Mesothelial cell of epicardium (in vitro differentiated cells): ENCODE results near the gene LHX5. TPM values are rescaled to one million over a fixed set of nuclear protein-coding genes. Genes with fewer than 3 reads are reported as not detected.

Experiments used
- DNase-seq, 2 experiments: peaks; one replicate each; pipeline ENCODE4 v3.0.0; 2021; ENCODE audit warnings: low spot score in 2 of 2; ENCODE audit not compliant: unreplicated experiment in 2 of 2
- H3K27ac Mint-ChIP-seq: 2 replicates; pipeline ENCODE4 v1.8.0; 2021; ENCODE audit warnings: mixed read lengths
- H3K27me3 Mint-ChIP-seq: 2 replicates; pipeline ENCODE4 v1.8.0; 2021; ENCODE audit warnings: low read depth, mixed read lengths
- H3K36me3 Mint-ChIP-seq: 2 replicates; pipeline ENCODE4 v1.8.0; 2021; ENCODE audit warnings: mixed read lengths
- H3K4me1 Mint-ChIP-seq: 2 replicates; pipeline ENCODE4 v1.8.0; 2021; ENCODE audit warnings: mixed read lengths
- H3K4me3 Mint-ChIP-seq: 2 replicates; pipeline ENCODE4 v1.8.0; 2021; ENCODE audit warnings: mild to moderate bottlenecking, moderate library complexity, mixed read lengths
- H3K9me3 Mint-ChIP-seq: 2 replicates; pipeline ENCODE4 v1.8.0; 2021; ENCODE audit warnings: mixed read lengths
- CTCF ChIP-seq: fragments of 200-600 bp; sonication (generic); IDR thresholded peaks from one replicate; pipeline ENCODE4 v1.5.0; 2021; ENCODE audit warnings: antibody characterized with exemption; ENCODE audit not compliant: unreplicated experiment
- total RNA-seq: library from RNA; stranded (reverse); gene quantifications from 3 replicates; pipeline ENCODE4 v1.2.1, GENCODE V29; 2021

The LHX5 gene
- total RNA-seq, 1 donor from 2014 or later: not detected

- Mint-ChIP-seq H3K4me3 (no peak overlapping the region), H3K9me3 (no peaks in the 10 kb centered on the region)
- DNase-seq: no peak
Observed at GRCh38 chr12:113482334-113482733, 10.7 kb upstream of the LHX5 start.

DNA sequence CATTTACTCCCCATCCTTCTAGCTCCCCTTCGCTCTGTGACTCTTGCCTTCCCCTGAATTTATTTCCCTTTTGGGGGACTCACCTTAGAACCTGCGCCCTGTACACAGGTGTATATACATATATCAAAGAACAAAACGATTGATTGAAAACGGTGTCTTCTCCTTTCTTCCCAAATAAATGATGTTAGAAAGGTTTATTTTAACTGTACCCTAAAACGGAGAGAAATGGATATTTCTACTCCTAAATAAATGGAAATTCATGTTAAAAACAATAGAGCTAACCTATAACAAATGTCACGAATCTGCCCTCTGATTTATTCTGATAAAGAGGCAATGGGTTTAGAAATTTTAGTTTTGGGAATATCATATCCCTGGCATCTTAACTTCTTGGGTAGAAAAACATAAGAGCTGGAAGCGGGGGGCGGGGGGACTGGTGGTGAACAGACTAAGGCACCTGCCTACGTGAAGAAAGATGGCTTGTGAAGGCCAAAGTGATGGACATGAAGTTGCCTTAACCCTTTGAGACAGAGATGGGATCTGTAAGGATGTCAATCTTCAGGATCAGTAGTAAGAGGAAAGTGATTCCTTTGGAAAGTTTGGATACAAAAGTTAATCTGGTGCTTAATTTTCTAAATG is 8.8 kb upstream of the LHX5 start:
- H3K9me3 Mint-ChIP-seq: no peaks in the 10 kb centered on the region
- H3K4me3 Mint-ChIP-seq: no peak overlapping the region
- no peaks in the 10 kb centered on the region for H3K36me3 Mint-ChIP-seq
- no peak overlapping the region for H3K27ac Mint-ChIP-seq
- no peak for DNase-seq
- H3K4me1 Mint-ChIP-seq: peaks cover 2% of the 10 kb centered on the region
- peaks cover 95% of the 10 kb centered on the region for H3K27me3 Mint-ChIP-seq
- no peak for TF ChIP-seq CTCF

More at GRCh38 chr12:113482334-113482733, 10.7 kb upstream of the LHX5 start:
- Mint-ChIP-seq H3K36me3 (no peaks in the 10 kb centered on the region), H3K27me3 (peaks cover 98% of the 10 kb centered on the region), H3K27ac (no peak overlapping the region), H3K4me1 (peaks cover 2% of the 10 kb centered on the region)
- TF ChIP-seq CTCF: no peak

DNA sequence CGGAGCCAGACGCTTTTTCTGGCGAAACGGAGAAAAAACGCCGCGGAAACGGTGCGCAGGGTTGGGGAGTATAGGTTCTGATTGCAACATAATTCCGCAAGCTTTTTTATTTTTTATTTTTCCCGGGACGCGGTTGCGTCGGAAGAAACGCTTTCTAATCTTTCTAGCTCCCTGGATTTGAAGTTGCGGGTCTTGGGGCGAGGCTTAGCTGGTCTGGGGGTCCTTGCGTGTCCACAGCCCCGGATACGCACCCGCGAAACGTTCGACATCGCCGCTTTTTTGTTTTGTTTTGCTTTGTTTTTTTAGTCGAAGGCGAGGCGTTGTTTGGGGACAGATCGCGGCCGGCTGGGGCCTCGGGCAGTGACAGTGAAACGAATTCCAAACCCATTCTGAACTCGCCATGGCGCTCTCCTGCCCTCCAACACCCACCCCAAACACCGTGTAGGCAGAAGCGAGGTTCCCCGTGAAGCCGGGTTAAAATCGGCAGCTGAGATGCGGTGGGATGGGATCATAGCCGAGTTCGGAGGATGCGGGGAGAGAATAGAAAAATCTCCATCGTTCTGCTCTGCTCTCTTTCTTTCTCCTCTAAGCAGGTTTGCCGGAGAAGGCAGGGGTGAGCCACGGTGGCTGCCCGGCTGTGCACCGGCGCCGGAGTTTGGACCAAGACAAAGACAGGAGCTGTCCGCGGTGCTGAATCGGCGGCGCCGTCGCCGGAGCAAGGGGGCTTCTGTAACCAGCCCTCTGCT is 8.1 kb upstream of the LHX5 start:
- TF ChIP-seq CTCF: no peak
- peak; percentile 70 to 90 for DNase-seq
- Mint-ChIP-seq H3K36me3 (no peaks in the 10 kb centered on the region), H3K27ac (no peak overlapping the region), H3K4me1 (peaks cover 2% of the 10 kb centered on the region), H3K4me3 (no peak overlapping the region), H3K9me3 (no peaks in the 10 kb centered on the region), H3K27me3 (peaks cover 95% of the 10 kb centered on the region)

DNA sequence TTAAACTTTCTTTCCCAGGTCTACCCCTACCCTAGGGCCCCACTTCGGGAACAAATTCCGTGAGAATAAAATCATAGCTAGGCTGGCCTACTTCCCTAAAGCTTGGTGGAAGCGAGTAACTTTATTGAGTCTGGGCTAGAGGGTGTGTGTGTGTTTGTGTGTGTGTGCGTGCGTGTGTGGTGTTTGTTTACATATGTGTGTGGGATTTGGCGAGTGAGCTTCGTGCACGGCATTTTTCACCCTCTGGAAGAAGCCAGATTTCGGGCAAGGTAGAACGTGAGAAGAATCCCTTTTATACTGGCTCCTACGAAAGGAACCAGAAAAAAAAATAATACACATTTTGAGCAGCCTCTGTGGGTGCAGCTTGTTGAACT is 7.5 kb upstream of the LHX5 start:
- Mint-ChIP-seq H3K4me1 (peaks cover 2% of the 10 kb centered on the region), H3K36me3 (no peaks in the 10 kb centered on the region), H3K4me3 (no peak overlapping the region), H3K9me3 (no peaks in the 10 kb centered on the region), H3K27ac (no peak overlapping the region), H3K27me3 (peaks cover 96% of the 10 kb centered on the region)
- no peak for TF ChIP-seq CTCF
- DNase-seq: no peak

DNA sequence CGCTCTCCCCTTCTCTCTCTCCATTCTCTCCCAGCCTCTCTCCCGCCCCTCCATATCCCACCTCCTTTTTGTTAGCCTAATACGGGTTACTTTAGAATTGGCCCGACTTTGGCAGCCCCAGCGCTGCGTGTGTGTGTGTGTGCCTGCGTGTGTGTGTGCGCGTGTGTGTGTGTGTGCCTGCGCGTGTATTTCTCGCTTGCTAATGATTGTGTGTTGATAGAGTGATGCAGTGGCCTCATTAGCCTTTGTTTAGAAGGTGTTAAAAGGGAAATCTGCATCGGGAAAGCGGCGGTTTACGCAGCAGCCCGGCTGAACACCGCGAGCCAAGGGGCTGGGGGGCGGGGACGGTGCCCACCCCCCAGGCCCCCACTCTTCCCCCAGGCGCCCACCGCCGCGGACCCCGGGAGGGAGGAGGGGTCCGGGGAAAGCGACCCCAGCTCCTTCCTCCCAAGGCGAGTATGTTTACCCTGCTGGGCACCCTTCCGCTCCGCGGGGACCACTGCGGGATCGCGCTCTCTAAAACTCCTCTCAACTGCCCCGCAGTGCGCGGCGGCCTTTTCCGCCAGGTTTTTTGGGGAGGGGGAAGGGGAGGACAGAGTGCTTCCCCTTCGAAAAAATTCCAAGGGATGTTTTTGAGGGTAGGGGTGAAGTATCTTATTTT is 6.8 kb upstream of the LHX5 start:
- no peaks in the 10 kb centered on the region for H3K36me3 Mint-ChIP-seq
- peaks cover 2% of the 10 kb centered on the region for H3K4me1 Mint-ChIP-seq
- no peak overlapping the region for H3K4me3 Mint-ChIP-seq
- TF ChIP-seq CTCF: no peak
- no peaks in the 10 kb centered on the region for H3K9me3 Mint-ChIP-seq
- peaks cover 96% of the 10 kb centered on the region for H3K27me3 Mint-ChIP-seq
- no peak for DNase-seq
- H3K27ac Mint-ChIP-seq: no peak overlapping the region
